Upper lobe of left lung (tissue), 6 donors: ENCODE data around the gene AKAP6. TPM values are rescaled to one million over a fixed set of nuclear protein-coding genes. Genes with fewer than 3 reads are reported as not detected.

ENCODE experiments used
- ATAC-seq, 2 donors: fragments of 200-7000 bp; cut with Tn5 transposase; one replicate each; pipeline ENCODE4 v1.9.1; 2022; ENCODE audit warnings: mild to moderate bottlenecking in 2 of 2, moderate library complexity in 2 of 2; ENCODE audit not compliant: low FRiP score in 2 of 2
- DNase-seq, 2 donors: peaks; one replicate each; pipeline ENCODE4 v3.0.0-alpha.2; 2019 to 2020
- H3K27ac ChIP-seq, 4 donors: fragments of 200-600 bp; sonication (generic); one replicate each; pipeline ENCODE4 v1.5.1; 2016 to 2019
- H3K27me3 ChIP-seq, 4 donors: fragments of 200-600 bp; sonication (generic); one replicate each; pipeline ENCODE4 v1.5.1; 2017 to 2019
- H3K36me3 ChIP-seq, 4 donors: fragments of 200-600 bp; sonication (generic); one replicate each; pipeline ENCODE4 v1.5.1; 2016 to 2019
- H3K4me1 ChIP-seq, 4 donors: fragments of 200-600 bp; sonication (generic); one replicate each; pipeline ENCODE4 v1.5.1; 2018 to 2019
- H3K4me3 ChIP-seq, 4 donors: fragments of 200-600 bp; sonication (generic); one replicate each; pipeline ENCODE4 v1.5.1; 2017 to 2019; ENCODE audit warnings: mild to moderate bottlenecking in 2 of 4, moderate library complexity in 1 of 4
- H3K9me3 ChIP-seq, 4 donors: fragments of 200-600 bp; sonication (generic); one replicate each; pipeline ENCODE4 v1.5.1; 2018 to 2019
- EP300 ChIP-seq, 4 donors: sonication (generic); formaldehyde crosslinking; IDR thresholded peaks; one replicate each; pipeline ENCODE4 v1.5.1; 2017; ENCODE audit warnings: antibody characterized with exemption in 4 of 4, control low read depth in 2 of 4
- POLR2A ChIP-seq, 4 donors: fragments of 450-650 bp; IDR thresholded peaks; one replicate each; pipeline ENCODE4 v1.5.1; 2016 to 2017; ENCODE audit warnings: antibody characterized with exemption in 4 of 4, mild to moderate bottlenecking in 2 of 4
- POLR2AphosphoS5 ChIP-seq, 2 donors: sonication (generic); formaldehyde crosslinking; IDR thresholded peaks; one replicate each; pipeline ENCODE4 v1.5.1; 2017; ENCODE audit warnings: antibody characterized with exemption in 2 of 2
- WGBS, 2 donors: methylation state at CpG; one replicate each; pipeline ENCODE4 v1.1.5; 2017 to 2018; 5-methylcytosine and 5-hydroxymethylcytosine counted together
- total RNA-seq, 6 donors: library from RNA; depleted of rRNA in 4 of 6; stranded (reverse); fragments of >200 nt in 4 of 6; gene quantifications; one replicate each; pipeline versions ENCODE4 v1.1.0 to v1.2.1, GENCODE V29; 2016 to 2021
- TF ChIP-seq, protein P1 (sequence below), 6 experiments: fragments of 450-650 bp in 4 of 6; fragments of 200-600 bp in 2 of 6; sonication (generic) in 2 of 6; IDR thresholded peaks; one replicate each; pipeline ENCODE4 v1.5.1; 2016 to 2019; ENCODE audit warnings: antibody characterized with exemption in 6 of 6
- donor health status: DM: no; HTN: no; CAD: no; lungs with moderate emphysema.
- donor health status: DM: no; HTN: yes; CAD: no; lungs with severe emphysema.

The AKAP6 gene, protein sequence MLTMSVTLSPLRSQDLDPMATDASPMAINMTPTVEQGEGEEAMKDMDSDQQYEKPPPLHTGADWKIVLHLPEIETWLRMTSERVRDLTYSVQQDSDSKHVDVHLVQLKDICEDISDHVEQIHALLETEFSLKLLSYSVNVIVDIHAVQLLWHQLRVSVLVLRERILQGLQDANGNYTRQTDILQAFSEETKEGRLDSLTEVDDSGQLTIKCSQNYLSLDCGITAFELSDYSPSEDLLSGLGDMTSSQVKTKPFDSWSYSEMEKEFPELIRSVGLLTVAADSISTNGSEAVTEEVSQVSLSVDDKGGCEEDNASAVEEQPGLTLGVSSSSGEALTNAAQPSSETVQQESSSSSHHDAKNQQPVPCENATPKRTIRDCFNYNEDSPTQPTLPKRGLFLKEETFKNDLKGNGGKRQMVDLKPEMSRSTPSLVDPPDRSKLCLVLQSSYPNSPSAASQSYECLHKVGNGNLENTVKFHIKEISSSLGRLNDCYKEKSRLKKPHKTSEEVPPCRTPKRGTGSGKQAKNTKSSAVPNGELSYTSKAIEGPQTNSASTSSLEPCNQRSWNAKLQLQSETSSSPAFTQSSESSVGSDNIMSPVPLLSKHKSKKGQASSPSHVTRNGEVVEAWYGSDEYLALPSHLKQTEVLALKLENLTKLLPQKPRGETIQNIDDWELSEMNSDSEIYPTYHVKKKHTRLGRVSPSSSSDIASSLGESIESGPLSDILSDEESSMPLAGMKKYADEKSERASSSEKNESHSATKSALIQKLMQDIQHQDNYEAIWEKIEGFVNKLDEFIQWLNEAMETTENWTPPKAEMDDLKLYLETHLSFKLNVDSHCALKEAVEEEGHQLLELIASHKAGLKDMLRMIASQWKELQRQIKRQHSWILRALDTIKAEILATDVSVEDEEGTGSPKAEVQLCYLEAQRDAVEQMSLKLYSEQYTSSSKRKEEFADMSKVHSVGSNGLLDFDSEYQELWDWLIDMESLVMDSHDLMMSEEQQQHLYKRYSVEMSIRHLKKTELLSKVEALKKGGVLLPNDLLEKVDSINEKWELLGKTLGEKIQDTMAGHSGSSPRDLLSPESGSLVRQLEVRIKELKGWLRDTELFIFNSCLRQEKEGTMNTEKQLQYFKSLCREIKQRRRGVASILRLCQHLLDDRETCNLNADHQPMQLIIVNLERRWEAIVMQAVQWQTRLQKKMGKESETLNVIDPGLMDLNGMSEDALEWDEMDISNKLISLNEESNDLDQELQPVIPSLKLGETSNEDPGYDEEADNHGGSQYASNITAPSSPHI (N-terminal part only)
- 10 to 100 TPM in 3 of 6 donors, 1 to 10 TPM in 3; 6.2 to 27.7 (median 10.7) TPM for total RNA-seq

DNA sequence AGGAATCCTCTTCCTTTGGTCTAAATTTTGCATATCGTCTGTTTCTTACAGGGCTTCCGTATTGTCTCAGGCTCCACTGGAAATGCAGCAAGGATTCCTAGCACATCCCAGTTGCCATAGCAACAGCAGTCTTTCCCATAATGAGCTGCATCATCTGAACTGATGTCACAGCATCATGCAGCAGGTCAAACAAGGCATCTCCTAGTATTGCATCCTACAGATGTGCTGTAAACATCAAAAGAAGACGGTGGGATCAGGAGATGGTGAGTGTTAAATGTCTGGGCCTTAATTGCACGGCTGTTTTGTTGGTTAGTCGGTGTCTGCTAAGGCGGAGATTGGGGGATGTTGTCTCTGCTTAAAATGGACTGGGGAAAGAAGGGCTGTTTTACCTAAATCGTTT, at the start of gene AKAP6:
TSS of gene AKAP6 (plus strand) at position 153 of the 400 bp plus-strand sequence. CDS start 104,196 bp downstream, outside the sequence.
- TF ChIP-seq EP300 (IDR thresholded peaks at IDR 0.05) (no peak), POLR2A (IDR thresholded peaks at IDR 0.05) (no peak), POLR2AphosphoS5 (IDR thresholded peaks at IDR 0.05) (no peak)
- TF ChIP-seq, protein P1, sequence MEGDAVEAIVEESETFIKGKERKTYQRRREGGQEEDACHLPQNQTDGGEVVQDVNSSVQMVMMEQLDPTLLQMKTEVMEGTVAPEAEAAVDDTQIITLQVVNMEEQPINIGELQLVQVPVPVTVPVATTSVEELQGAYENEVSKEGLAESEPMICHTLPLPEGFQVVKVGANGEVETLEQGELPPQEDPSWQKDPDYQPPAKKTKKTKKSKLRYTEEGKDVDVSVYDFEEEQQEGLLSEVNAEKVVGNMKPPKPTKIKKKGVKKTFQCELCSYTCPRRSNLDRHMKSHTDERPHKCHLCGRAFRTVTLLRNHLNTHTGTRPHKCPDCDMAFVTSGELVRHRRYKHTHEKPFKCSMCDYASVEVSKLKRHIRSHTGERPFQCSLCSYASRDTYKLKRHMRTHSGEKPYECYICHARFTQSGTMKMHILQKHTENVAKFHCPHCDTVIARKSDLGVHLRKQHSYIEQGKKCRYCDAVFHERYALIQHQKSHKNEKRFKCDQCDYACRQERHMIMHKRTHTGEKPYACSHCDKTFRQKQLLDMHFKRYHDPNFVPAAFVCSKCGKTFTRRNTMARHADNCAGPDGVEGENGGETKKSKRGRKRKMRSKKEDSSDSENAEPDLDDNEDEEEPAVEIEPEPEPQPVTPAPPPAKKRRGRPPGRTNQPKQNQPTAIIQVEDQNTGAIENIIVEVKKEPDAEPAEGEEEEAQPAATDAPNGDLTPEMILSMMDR (IDR thresholded peaks at IDR 0.05): no peak
- Histone ChIP-seq H3K36me3 (no peaks in the 10 kb centered on the region), H3K27me3 (no peaks in the 10 kb centered on the region), H3K27ac (no peak within 1 kb of the TSS), H3K4me3 (no peak within 1 kb of the TSS), H3K4me1 (no peaks in the 10 kb centered on the region), H3K9me3 (no peaks in the 10 kb centered on the region)
- DNase-seq (no peak), ATAC-seq (no peak)
- WGBS, 2 donors: 74 to 82% methylated on average over 7 of the region's 7 CpGs

DNA sequence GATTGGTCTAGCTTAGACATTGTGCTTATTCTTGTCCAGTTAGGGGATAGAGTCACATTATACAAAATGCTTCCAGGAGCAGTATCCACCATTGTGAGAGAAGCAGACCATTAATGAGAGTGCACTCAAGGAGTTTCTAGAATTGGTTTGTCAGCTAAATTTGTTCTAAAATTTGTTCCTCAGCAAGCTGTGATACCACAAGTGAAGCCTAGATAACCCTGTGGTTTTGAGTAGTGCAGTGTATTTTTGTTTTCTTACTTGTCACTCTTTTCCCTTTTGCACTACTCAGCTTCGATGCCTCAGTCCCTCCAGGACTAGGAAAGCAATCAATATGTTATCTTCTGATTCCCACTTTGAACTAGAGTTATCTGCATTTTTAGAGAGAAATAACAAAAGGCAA, 42.5 kb upstream of the AKAP6 start:
- H3K4me3 ChIP-seq: no peak overlapping the region
- no peak overlapping the region for H3K27ac ChIP-seq
- DNase-seq (no peak), ATAC-seq (no peak)
- H3K27me3 ChIP-seq: no peaks in the 10 kb centered on the region
- WGBS, 2 donors: 73 to 74% methylated on average over 1 of the region's 1 CpG
- H3K36me3 ChIP-seq: no peaks in the 10 kb centered on the region
- H3K9me3 ChIP-seq: peaks cover 0 to 6% (median 0%) of the 10 kb centered on the region in 4 donors
- no peaks in the 10 kb centered on the region for H3K4me1 ChIP-seq
- TF ChIP-seq, protein P1 (IDR thresholded peaks at IDR 0.05): no peak
- no peak for TF ChIP-seq POLR2A (IDR thresholded peaks at IDR 0.05)
- no peak for TF ChIP-seq POLR2AphosphoS5 (IDR thresholded peaks at IDR 0.05)
- TF ChIP-seq EP300 (IDR thresholded peaks at IDR 0.05): no peak

DNA sequence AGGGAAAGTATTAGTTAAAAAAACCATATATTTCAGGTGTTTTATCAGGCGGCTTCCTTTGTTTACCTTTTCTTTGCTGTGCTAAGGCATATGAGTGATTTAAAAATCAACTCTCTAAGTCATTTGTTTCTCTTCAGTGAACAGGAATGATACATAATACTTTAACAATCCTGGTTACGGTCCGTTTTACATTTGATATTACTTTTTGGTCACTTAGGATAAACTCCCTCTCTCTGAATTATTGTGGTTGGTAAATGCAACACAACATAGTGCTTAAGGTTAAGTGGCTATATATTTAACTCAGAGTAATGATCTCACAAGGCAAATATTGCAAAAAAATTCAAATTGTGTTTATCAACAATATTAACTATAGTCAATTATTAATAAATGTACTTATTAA, 32.7 kb upstream of the AKAP6 start:
- WGBS, 2 donors: 70 to 88% methylated on average over 3 of the region's 3 CpGs
- DNase-seq (no peak), ATAC-seq (no peak)
- no peak overlapping the region for H3K4me3 ChIP-seq
- no peaks in the 10 kb centered on the region for H3K36me3 ChIP-seq
- no peak for TF ChIP-seq POLR2A (IDR thresholded peaks at IDR 0.05)
- H3K27me3 ChIP-seq: no peaks in the 10 kb centered on the region
- H3K4me1 ChIP-seq: no peaks in the 10 kb centered on the region
- H3K9me3 ChIP-seq: no peaks in the 10 kb centered on the region
- no peak overlapping the region for H3K27ac ChIP-seq

DNA sequence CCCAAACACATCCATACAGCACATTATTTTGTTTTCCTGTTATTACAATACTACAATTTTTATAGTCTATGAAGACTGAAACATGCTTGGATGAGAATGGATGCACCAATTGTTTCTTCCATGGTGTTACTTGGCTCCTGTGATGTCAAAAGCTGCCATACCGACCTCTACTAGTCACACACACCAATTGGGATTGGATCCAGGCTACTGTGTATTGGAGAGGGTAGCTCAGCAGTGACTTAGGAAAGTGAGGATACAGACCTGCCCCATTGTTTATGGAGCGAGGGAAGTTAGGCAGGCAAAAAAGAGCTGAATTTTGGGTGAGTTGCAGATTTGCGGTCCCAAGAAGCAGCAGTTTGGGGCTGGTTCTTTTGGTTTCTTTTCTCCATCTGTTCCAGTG, 30.8 kb upstream of the AKAP6 start:
- 80 to 82% methylated on average over 3 of the region's 3 CpGs for WGBS, 2 donors
- TF ChIP-seq EP300 (IDR thresholded peaks at IDR 0.05): no peak
- TF ChIP-seq, protein P1 (IDR thresholded peaks at IDR 0.05): no peak
- no peak for TF ChIP-seq POLR2A (IDR thresholded peaks at IDR 0.05)
- no peak for TF ChIP-seq POLR2AphosphoS5 (IDR thresholded peaks at IDR 0.05)
- Histone ChIP-seq H3K27me3 (no peaks in the 10 kb centered on the region), H3K4me1 (no peaks in the 10 kb centered on the region), H3K27ac (no peak overlapping the region), H3K9me3 (no peaks in the 10 kb centered on the region), H3K4me3 (no peak overlapping the region), H3K36me3 (no peaks in the 10 kb centered on the region)
- ATAC-seq (no peak), DNase-seq (no peak)
